Measurements from ENCODE around the gene SLMAP.

DNA sequence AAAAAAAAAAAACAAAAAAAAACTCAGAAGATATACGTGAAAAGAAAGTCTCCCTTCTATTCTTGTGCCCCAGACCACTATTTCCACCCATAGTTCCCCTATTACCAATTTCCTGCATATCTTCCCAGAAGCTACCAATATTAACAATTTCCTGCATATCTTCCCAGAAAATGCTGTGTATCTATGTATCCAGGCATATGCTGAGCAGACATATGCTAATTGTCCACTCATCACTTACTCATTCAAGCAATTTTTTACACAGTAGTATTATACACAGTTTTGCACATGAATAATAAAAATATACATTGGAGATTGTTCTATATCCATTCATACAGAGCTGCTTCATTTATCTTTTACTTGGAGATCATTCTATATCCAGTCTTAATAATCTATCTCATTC, 12.6 kb upstream of the SLMAP start:
- TF ChIP-seq GATA2 (IDR thresholded peaks at IDR 0.05; ENCODE audit: low read depth, low read length) (no peak), GATA3 (IDR thresholded peaks at IDR 0.05; ENCODE audit: low read depth, low read length) (no peak)

Data from SH-SY5Y (cell line).